GM15510 (cell line): Measurements from ENCODE around the gene TAS2R1.

Source experiments
- POLR2A ChIP-seq: IDR thresholded peaks from 3 replicates; pipeline ENCODE4 v1.6.1; 2011; ENCODE audit warnings: borderline replicate concordance; ENCODE audit not compliant: insufficient read length; ENCODE audit errors: extremely low read depth

The TAS2R1 gene

DNA sequence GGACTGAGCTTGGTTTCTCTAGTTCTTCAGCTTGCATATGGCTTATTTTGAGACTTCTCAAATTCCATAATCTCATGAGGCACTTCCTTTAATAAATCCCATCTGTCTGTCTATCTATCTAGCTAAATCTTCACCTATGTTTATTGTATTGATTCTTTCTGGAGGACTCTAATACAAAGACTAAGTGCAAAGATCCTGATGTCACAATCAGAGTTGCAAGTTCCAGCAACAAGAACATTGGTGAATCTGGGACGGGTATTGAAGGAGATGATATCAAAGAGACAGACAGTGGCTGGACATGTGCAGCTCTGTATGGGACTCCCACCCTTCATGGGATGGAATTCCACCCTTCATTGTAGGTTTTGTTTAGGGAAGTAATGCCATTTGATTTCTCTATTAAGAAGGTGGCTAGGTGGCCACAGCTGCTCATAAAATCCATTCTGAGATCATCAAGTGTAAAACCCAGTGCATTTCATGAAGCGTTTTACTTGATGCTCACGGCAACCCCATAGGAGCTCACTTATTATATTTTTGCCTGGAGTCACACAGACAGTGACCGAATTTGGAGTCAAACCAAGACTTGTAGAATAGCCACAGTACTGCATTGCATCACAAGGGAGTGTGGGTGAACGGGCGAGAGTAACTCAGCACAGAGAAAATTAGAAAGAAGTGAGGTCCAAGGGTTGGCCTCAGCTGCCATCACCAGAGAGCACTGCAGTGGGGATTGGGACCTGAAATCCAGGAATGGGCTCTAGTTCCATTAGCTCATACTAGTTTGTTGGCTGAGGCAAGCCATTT is 24.9 kb downstream of the TAS2R1 start:
- TF ChIP-seq POLR2A: no peak

DNA sequence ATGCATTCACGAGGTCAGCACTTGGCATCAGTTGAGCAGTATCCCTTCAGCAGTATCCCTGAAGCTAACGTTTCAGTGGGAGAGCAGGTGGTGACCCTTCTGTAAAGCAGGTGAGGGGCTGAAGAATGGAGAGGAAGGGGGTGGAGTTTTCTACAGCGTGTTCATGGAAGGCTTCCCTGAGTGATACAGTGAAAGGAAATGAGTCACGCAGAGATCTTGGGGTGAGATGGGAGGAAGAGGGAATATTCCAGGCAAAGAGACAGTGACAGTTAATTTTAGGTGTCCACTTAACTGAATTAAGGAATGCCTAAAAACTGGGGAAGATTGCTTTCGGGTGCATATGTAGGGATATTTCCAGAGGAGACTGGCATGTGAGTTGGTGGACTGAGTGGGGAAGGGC is 25.7 kb downstream of the TAS2R1 start:
- TF ChIP-seq POLR2A: no peak

DNA sequence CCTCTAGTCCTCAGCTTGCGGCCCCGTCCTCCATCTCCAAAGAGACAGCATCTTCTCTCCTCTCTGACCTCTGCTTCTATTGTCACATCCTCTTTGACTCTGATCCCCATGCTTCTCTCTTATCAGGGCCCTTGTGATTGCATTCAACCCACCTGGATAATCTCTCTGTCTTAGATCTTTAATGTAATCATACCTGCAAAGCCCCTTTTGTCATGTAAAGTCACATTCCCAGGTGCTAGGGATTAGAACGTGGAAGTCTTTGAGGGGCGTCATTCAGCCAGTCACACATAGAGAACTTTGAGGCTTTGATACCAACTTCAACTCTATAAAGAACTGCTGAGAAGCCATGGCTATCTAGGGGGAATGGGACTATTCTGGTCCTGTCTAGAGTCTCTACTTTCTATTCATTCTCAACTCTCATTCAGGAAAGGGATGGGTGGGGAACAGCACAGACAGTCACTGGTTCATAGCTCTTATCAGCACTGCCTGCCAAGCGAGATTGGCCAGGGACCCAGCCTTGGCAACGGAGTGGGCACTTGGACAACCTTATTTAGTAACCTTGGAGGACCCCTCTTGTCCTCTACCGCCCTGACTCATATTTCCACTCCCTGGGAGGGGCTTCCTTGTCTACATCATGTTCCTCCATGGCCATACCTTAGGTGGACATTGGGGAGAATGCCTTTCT is 29.0 kb downstream of the TAS2R1 start:
- no peak for TF ChIP-seq POLR2A

DNA sequence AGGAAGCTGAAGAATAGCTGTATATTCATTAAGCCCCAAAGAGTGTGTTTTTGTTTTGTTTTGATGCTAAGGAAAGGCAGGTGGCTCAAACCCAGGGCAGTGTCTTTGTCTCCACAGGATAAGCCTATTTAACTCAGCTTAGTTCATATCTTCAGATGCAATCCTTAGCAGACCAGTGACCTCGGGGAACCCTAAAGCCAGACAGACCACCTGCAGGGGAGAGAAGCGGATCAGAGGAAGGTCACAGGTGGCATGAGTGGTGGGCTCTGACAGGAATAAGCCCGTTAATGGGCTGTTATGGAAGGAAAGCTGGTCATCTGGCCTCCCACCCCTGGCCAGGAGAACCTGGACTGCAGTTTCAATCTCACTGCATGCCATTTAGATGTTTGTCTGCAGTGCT is 30.8 kb downstream of the TAS2R1 start:
- no peak for TF ChIP-seq POLR2A

DNA sequence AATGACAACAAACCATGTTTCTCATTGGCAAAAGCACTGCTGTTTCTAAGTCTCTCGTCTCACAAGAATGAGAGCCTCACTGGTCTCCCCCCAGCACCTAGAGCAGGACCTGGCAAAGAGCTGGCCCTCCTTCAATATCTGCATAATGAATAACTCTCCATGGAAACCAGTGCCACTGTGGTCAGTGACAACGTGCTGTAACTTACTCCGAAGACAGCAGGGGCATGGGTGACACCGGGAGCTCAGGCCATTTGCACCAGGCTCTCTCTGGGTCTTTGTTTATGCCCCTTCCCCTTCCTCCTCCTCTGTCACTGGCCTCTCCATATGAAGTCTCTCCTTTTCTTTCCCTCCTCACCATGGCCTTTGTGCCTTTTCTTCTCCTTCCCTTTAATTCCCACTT is 33.3 kb downstream of the TAS2R1 start:
- no peak for TF ChIP-seq POLR2A

DNA sequence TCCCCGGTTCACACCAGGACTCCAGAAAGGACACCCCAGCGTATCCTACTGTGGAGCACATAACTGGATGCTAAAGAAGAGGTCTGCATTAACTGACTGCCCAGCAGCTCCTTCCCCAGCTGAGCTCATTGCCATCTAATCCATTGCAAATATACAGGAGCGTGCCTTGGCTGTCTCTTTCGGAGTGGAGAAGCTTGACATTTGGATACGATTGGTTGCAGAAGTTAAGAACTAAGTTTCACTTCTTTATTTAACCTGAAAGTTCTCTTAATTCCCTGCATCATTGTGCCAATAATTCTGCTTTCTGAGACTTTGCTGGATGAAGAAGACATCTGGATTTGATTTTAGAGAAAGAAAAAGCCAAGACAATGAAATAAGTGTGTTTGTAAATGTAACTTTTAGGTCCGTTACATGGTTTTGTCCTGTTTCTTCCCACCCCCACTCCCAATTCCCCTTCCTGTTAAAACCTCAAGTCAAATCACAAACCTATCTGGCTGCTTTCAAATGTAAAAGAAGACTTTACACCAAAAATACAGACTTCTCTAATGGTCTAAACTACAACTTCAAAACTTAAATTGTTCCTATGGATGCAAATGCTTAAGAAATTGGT is 33.9 kb downstream of the TAS2R1 start:
- no peak for TF ChIP-seq POLR2A

DNA sequence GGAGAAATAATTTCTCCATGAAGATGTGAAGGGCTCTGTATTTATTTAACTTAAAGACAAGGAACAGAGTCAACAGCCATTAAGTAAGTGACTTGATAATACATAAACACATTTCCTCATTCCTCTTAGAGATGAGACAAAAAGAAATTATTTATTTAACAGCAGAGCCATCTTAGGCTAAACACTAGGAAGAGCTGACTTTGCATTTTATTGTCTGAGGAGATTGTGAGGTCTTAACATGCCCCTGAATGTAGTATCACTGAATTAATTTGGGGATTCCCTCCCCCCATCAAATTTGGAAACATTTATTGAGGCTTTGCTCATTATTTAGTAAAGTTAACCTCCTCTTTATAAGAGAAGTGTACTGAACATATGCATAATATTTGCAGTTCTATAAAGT is 35.2 kb downstream of the TAS2R1 start:
- no peak for TF ChIP-seq POLR2A

DNA sequence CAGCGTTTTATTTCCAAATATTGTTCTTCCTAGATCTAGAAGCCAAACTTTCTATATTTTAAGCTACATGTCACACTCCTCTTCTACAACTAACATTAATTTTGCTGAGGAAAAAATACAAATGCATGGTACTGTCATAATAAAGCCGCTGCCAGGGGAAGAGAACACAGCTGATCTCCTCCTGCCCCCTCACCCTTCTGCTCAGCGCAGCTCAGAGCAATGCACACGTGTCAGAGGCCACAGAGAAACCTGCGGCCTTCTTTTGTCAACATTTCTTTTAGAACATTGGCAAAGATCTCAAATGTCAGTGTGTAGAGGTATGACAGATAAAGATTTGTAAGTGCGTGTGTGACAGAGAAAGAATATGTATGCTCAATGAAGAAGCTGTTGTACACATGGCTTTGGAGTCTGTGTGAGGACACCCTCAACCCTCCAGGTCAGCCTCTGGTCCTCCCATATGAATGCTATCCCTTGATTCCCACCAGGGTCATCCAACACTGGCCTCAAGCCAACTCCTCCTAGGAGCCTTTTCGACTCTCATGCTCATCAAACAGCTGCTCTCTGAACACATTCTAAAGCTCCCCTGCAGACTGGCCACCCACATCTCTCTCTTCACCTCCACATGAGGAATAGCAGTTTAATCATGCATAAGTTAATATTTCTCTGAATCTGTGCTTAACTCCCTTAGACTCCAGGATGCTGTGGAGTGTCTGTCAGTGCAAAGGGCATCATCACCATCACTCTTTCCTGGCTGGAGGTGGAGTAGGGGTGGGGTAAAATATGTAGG is 40.9 kb downstream of the TAS2R1 start:
- TF ChIP-seq POLR2A: no peak

DNA sequence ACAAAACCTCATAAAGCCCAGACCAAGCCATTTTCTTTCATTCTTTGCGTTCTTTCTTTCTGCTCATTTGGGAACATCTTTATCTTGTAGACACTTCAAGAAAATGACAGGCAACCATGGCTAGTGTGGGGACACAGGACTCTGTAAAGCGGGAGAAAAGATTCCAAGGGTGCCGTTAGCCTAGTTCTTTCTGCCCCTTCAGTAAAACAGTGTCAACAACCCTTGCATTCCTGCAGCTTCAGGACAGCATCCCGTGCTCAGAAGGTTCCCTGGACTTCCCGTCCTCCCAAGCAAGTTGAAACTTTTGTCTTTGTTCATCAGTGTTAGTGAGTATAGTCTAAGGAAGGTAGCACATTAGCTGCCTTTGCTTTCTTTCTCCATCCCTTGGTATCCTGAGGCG is 41.9 kb downstream of the TAS2R1 start:
- no peak for TF ChIP-seq POLR2A

DNA sequence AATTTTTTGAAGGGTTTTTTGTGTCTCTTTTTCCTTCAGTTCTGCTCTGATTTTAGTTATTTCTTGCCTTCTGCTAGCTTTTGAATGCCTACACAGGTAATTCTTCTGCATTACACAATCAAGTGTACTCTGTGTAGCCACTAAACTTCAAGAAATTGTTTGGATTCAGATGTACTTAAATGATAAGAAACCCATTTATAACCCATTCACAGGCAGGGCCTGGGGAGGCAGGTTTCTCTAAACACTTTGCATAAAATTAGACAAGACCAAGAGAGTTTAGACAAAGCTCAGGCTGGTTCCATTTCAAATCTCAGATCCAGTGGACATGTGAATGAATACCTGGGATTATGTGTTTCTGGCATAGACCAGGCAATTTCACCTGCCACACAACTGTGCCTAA is 43.0 kb downstream of the TAS2R1 start:
- TF ChIP-seq POLR2A: no peak

DNA sequence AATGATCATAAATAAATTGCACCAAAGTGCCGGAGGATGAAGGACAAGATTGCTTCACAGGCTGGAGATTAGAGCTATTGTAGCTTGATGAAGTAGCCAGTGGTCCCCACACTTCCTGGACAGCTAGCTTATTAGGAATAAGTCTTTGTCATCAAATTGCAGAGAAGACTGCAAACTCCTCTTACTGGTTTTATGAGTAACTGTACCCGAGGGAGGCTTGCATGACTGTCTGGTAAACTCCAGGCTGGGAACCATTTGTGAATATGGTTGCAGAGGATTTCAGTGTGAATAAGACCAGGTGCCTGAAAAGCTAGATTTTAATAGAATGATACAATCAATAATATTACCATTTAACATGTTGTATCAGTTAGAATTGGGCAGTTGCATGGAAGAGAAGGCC is 47.7 kb downstream of the TAS2R1 start:
- TF ChIP-seq POLR2A: no peak
